Caco-2 (cell line): ENCODE data around the gene LHPP. TPM values are rescaled to one million over a fixed set of nuclear protein-coding genes. Genes with fewer than 3 reads are reported as not detected.

ENCODE experiments used
- BruUV-seq: library from RNA; stranded (reverse); fragments of 400-500 nt; replicated peaks from 2 replicates; lab custom pipeline; 2021; lab: Mats Ljungman, UMichigan
- CTCF ChIA-PET: fragments of 300-600 bp; sonication (Branson Sonifier 250); formaldehyde crosslinking; loops from one replicate; lab custom pipeline; 2022; ENCODE audit warnings: antibody characterized with exemption; lab: Charles Lee
- POLR2A ChIA-PET: fragments of 300-600 bp; sonication (Branson Sonifier 250); formaldehyde crosslinking; loops from one replicate; lab custom pipeline; 2022; ENCODE audit warnings: antibody characterized with exemption; lab: Charles Lee
- DNase-seq, 2 experiments: peaks; one replicate each; pipeline versions ENCODE4 v3.0.0 to v3.0.0-alpha.2; 2020 to 2022
- H3K27me3 ChIP-seq: replicated peaks from 2 replicates; pipeline ENCODE4 v1.6.0; 2011; ENCODE audit warnings: low read length; ENCODE audit not compliant: control insufficient read depth, insufficient read depth
- H3K36me3 ChIP-seq: 2 replicates; pipeline ENCODE4 v1.5.1; 2011; ENCODE audit warnings: low read length; ENCODE audit not compliant: control insufficient read depth, insufficient read depth
- H3K4me1 ChIP-seq: fragments of 250-450 bp; sonication (Bioruptor Pico); 2 replicates; pipeline ENCODE4 v1.5.1; 2020; ENCODE audit warnings: mild to moderate bottlenecking
- H3K4me3 ChIP-seq: 2 replicates; pipeline ENCODE4 v1.5.1; 2011; ENCODE audit warnings: low read depth, mild to moderate bottlenecking, control low read depth, low read length
- H3K9me3 ChIP-seq: fragments of 250-450 bp; sonication (Bioruptor Pico); 2 replicates; pipeline ENCODE4 v1.5.1; 2020; ENCODE audit warnings: mild to moderate bottlenecking, moderate library complexity
- H3K27ac Mint-ChIP-seq: one replicate; pipeline ENCODE4 v1.8.0; 2022; ENCODE audit warnings: mixed read lengths; ENCODE audit not compliant: unreplicated experiment
- H3K27me3 Mint-ChIP-seq: one replicate; pipeline ENCODE4 v1.8.0; 2022; ENCODE audit warnings: mixed read lengths; ENCODE audit not compliant: insufficient read depth, unreplicated experiment
- H3K36me3 Mint-ChIP-seq: one replicate; pipeline ENCODE4 v1.8.0; 2022; ENCODE audit warnings: mild to moderate bottlenecking, mixed read lengths; ENCODE audit not compliant: insufficient read depth, unreplicated experiment
- H3K4me1 Mint-ChIP-seq: one replicate; pipeline ENCODE4 v1.8.0; 2022; ENCODE audit warnings: low read depth, mixed read lengths; ENCODE audit not compliant: unreplicated experiment
- H3K4me3 Mint-ChIP-seq: one replicate; pipeline ENCODE4 v1.8.0; 2022; ENCODE audit warnings: mild to moderate bottlenecking, moderate library complexity, mixed read lengths; ENCODE audit not compliant: unreplicated experiment
- H3K9me3 Mint-ChIP-seq: one replicate; pipeline ENCODE4 v1.8.0; 2022; ENCODE audit warnings: mixed read lengths; ENCODE audit not compliant: unreplicated experiment
- CTCF ChIP-seq, 2 experiments: fragments of 200-600 bp in 1 of 2; IDR thresholded peaks; 1 replicate in 1 of 2; 2 replicates in 1 of 2; pipeline versions ENCODE4 v1.5.1 to v1.8.0; 2011 to 2022; ENCODE audit warnings: antibody characterized with exemption in 1 of 2, control low read depth in 1 of 2, inconsistent platforms in 1 of 2, low read depth in 1 of 2, low read length in 1 of 2, mild to moderate bottlenecking in 1 of 2, moderate library complexity in 1 of 2; ENCODE audit not compliant: insufficient read depth in 1 of 2, severe bottlenecking in 1 of 2, unreplicated experiment in 1 of 2
- intact Hi-C: fragments of 100-400 bp; cut with micrococcal nuclease; formaldehyde crosslinking; loops from one replicate; pipeline ENCODE4 v1.10.0; 2022; ENCODE audit not compliant: unreplicated experiment
- total RNA-seq: library from RNA; stranded (reverse); gene quantifications from 2 replicates; pipeline ENCODE4 v1.2.3, GENCODE V29; 2022

The LHPP gene
- total RNA-seq, 1 experiment from 2014 or later, result 15.9 TPM

DNA sequence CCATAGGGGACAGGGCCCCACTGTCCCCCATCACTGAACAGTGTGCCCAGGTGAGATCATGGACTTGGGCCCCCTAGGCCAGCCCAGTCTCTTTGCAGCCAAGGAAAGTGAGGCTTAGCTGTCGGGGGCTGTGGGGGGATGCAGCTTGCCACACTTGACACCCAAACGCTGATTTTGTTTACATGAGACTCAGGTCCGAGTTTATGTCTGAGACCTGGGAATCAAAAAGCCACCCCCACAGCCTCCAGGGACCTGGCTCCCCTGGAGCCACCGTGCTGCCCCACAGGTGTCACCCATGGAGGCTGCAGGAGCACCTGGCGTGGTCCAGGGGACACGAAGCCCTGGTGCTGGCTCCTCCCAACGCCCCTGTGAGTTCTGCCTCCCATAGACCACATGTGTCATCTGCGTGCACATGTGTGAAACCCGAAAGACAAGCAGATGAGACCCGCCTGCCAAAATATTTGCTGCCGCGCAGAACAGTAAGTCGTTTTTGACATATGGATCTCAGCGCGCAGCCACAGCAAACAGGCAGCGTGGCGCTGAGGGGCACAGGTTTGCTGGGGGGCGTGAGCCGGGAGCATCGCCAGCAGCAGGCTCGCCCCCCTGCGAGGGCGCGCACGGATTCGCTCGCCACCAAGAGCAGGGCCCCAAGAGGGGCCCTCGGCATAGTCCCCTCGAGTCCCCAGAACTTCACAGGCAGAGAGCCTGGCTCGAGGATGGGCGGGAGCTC, 112.3 kb downstream of the LHPP start:
- H3K36me3 Mint-ChIP-seq, result no peaks in the 10 kb centered on the region

DNA sequence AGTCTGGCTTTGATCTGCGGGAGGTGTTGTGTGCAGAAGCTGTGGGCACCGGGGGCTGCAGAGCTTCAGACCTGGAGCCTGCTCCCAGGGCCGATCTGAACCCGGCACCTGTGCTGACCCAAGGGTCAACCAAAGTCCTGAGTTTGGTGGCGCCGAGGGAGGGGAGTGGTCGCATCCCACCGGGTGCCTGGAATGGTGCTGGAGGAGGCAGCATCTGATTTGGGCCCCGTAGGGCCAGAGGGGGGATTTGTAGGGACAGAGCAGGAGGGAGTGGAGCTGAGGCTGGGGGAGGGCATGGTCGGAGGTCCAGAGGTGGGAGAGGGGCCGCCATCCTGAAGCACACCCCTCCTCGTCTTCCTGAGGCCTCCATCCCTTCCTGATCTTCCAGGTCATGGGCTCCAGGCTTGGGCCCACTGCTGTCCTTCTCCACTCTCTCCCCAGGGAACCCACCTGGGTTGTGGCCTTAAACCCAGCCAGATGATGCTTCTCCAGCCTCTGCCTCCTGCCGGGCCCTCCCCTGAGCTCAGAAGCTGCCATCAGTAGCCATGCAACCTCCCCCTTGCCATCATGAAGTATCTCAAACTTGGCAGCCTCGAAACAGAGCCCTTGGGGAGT, 112.9 kb downstream of the LHPP start:
- Histone ChIP-seq H3K4me3 (no peak overlapping the region), H3K9me3 (no peaks in the 10 kb centered on the region), H3K27me3 (no peaks in the 10 kb centered on the region; the same call in 1 of the 2 replicates), H3K4me1 (no peaks in the 10 kb centered on the region), H3K36me3 (no peaks in the 10 kb centered on the region)
- intact Hi-C loops, result no loop called here
- BruUV-seq, result no TSS peak
- ChIA-PET POLR2A (no interaction called here), CTCF (no interaction called here)
- Mint-ChIP-seq H3K4me3 (no peak overlapping the region), H3K4me1 (no peaks in the 10 kb centered on the region), H3K27ac (no peak overlapping the region), H3K27me3 (peaks cover 3% of the 10 kb centered on the region), H3K36me3 (no peaks in the 10 kb centered on the region), H3K9me3 (no peaks in the 10 kb centered on the region)
- no peak for TF ChIP-seq CTCF (IDR thresholded peaks at IDR 0.05; ENCODE audit: insufficient read depth in 1 of 2, low read depth in 1 of 2, low read length in 1 of 2, severe bottlenecking in 1 of 2, unreplicated experiment in 1 of 2)
- DNase-seq, result peak in 1 of 2 experiments; percentile 23

More for the DNA sequence above, 112.3 kb downstream of the LHPP start:
- no peaks in the 10 kb centered on the region; the same call in 1 of the 2 replicates for H3K27me3 ChIP-seq
- Mint-ChIP-seq H3K4me3 (no peak overlapping the region), H3K9me3 (no peaks in the 10 kb centered on the region), H3K27ac (no peak overlapping the region), H3K27me3 (peaks cover 3% of the 10 kb centered on the region), H3K4me1 (no peaks in the 10 kb centered on the region)
- H3K36me3 ChIP-seq, result no peaks in the 10 kb centered on the region
- CTCF ChIA-PET, result no interaction called here
- intact Hi-C loops, result no loop called here
- no peaks in the 10 kb centered on the region for H3K9me3 ChIP-seq
- no peaks in the 10 kb centered on the region for H3K4me1 ChIP-seq
- BruUV-seq, result no TSS peak
- TF ChIP-seq CTCF (IDR thresholded peaks at IDR 0.05; ENCODE audit: insufficient read depth in 1 of 2, low read depth in 1 of 2, low read length in 1 of 2, severe bottlenecking in 1 of 2, unreplicated experiment in 1 of 2), result no peak
- POLR2A ChIA-PET, result no interaction called here
- H3K4me3 ChIP-seq, result no peak overlapping the region
- DNase-seq, result no peak

DNA sequence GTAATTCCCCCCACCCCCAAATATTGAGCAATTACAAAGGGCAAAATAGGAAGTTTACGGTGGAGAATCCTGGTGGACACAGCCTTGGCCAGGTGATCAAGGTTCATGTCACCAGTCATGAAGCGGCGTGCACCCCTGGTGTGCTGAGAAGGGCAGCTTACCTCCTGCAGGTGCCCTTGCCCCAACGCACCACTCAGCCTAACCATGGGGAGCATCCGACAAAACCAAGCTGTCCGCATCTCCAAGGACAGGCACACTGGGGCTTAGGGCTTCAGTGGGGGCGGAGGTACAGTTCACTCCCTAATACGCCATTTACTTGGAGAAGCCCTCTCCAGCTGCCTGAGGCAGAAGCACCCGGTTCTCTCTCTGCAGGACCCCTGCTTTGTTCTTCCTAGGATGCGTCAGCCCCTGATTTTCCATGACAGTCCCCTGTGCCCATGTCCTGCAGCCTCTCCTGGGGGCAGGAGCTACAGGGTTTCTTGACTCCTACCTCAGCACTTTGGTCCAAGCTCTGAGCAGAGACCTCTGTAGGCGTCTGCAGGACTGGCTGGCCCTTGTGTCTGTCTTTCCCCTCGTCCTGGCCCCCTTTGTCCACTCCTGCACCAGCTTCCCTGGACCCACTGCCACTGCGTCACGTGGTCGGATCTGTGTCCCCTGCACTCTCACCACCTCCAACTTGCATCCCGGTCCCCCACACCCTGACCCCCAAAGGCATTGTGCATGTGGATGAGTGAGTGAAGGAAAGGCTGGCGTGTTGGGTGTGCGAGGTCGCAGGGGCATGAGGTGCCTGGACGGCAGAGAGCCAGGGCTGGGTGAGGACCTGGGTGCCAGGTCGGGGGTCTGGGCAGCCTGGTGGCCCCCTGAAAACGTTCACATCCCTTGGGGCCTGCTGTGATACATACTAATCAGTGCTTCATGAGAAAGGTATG, 113.7 kb downstream of the LHPP start:
- Mint-ChIP-seq H3K9me3 (no peaks in the 10 kb centered on the region), H3K27ac (no peak overlapping the region), H3K4me3 (no peak overlapping the region), H3K4me1 (no peaks in the 10 kb centered on the region), H3K36me3 (no peaks in the 10 kb centered on the region), H3K27me3 (peaks cover 3% of the 10 kb centered on the region)
- no TSS peak for BruUV-seq
- Histone ChIP-seq H3K4me1 (no peaks in the 10 kb centered on the region), H3K27me3 (no peaks in the 10 kb centered on the region; the same call in 1 of the 2 replicates), H3K36me3 (no peaks in the 10 kb centered on the region), H3K4me3 (no peak overlapping the region), H3K9me3 (0 out of 2 replicates have a peak, but pooled peaks cover 4% of the 10 kb centered on the region)
- CTCF ChIA-PET, result no interaction called here
- intact Hi-C loops, result no loop called here
- peak in 1 of 2 experiments; percentile 22 for DNase-seq
- POLR2A ChIA-PET, result no interaction called here
- no peak for TF ChIP-seq CTCF (IDR thresholded peaks at IDR 0.05; ENCODE audit: insufficient read depth in 1 of 2, low read depth in 1 of 2, low read length in 1 of 2, severe bottlenecking in 1 of 2, unreplicated experiment in 1 of 2)
